ENCODE results near the gene BRAF.
"Not testable (repeated sequence)": the region's sequence is repeated elsewhere in the genome, so short reads cannot be mapped to it uniquely, and the experiment has no call there.

The BRAF gene

GRCh38 chr7:140672382-140673062 is 252.2 kb downstream of the BRAF start, which contains the start of gene ADCK2:
Gene ADCK2 (plus strand): TSS chr7:140672945. CDS start chr7:140673331, 386 bp downstream.
- DNase-seq (ENCODE audit: low read depth): peak; percentile 61
- peak within 1 kb of the TSS; percentile 72 for H3K4me3 ChIP-seq (ENCODE audit: low read depth, low read length)
- TF ChIP-seq CTCF (IDR thresholded peaks at IDR 0.05; ENCODE audit: insufficient read depth, low read depth, low read length, missing control alignments): no peak

GRCh38 chr7:140671966-140672365 is 252.8 kb downstream of the BRAF start:
- no peak for TF ChIP-seq CTCF (IDR thresholded peaks at IDR 0.05; ENCODE audit: insufficient read depth, low read depth, low read length, missing control alignments)
- H3K4me3 ChIP-seq (ENCODE audit: low read depth, low read length): no peak overlapping the region
- DNase-seq (ENCODE audit: low read depth): no peak

- no peak overlapping the region for H3K4me3 ChIP-seq (ENCODE audit: low read depth, low read length)
- DNase-seq (ENCODE audit: low read depth): no peak
- no peak for TF ChIP-seq CTCF (IDR thresholded peaks at IDR 0.05; ENCODE audit: insufficient read depth, low read depth, low read length, missing control alignments)
Observed at GRCh38 chr7:140670343-140670935, 254.3 kb downstream of the BRAF start.

- not testable (repeated sequence) for DNase-seq (ENCODE audit: low read depth); H3K4me3 ChIP-seq (ENCODE audit: low read depth, low read length)
Observed at GRCh38 chr7:140669862-140670261, 254.9 kb downstream of the BRAF start.

- no peak for DNase-seq (ENCODE audit: low read depth)
- H3K4me3 ChIP-seq (ENCODE audit: low read depth, low read length): no peak overlapping the region
- no peak for TF ChIP-seq CTCF (IDR thresholded peaks at IDR 0.05; ENCODE audit: insufficient read depth, low read depth, low read length, missing control alignments)
Observed at GRCh38 chr7:140669352-140669751, 255.4 kb downstream of the BRAF start.

All from GM12865 (cell line).